Immature natural killer cell (primary cell): Measurements from ENCODE around the gene P2RX4. TPM values are rescaled to one million over a fixed set of nuclear protein-coding genes. Genes with fewer than 3 reads are reported as not detected.
"Not testable (repeated sequence)": the region's sequence is repeated elsewhere in the genome, so short reads cannot be mapped to it uniquely, and the experiment has no call there.

ENCODE experiments used
- DNase-seq, 3 donors: peaks; one replicate each; pipeline ENCODE4 v3.0.0; 2022; ENCODE audit warnings: mixed read lengths in 1 of 3
- H3K27ac Mint-ChIP-seq, 6 donors: one replicate each; pipeline ENCODE4 v1.8.0; 2020; ENCODE audit warnings: mixed read lengths in 6 of 6, mild to moderate bottlenecking in 5 of 6, inconsistent platforms in 4 of 6, moderate library complexity in 3 of 6
- H3K27me3 Mint-ChIP-seq, 3 donors: one replicate each; pipeline ENCODE4 v1.8.0; 2020 to 2021; ENCODE audit warnings: low read depth in 3 of 3, mild to moderate bottlenecking in 3 of 3, mixed read lengths in 3 of 3, moderate library complexity in 3 of 3, inconsistent platforms in 1 of 3
- H3K36me3 Mint-ChIP-seq, 3 donors: one replicate each; pipeline ENCODE4 v1.8.0; 2020; ENCODE audit warnings: mixed read lengths in 3 of 3, inconsistent platforms in 2 of 3, mild to moderate bottlenecking in 2 of 3
- H3K4me1 Mint-ChIP-seq, 2 donors: one replicate each; pipeline ENCODE4 v1.8.0; 2020; ENCODE audit warnings: inconsistent platforms in 2 of 2, mild to moderate bottlenecking in 2 of 2, mixed read lengths in 2 of 2, moderate library complexity in 1 of 2
- H3K4me3 Mint-ChIP-seq, 5 donors: one replicate each; pipeline ENCODE4 v1.8.0; 2020; ENCODE audit warnings: mild to moderate bottlenecking in 5 of 5, mixed read lengths in 5 of 5, inconsistent platforms in 3 of 5, moderate library complexity in 3 of 5
- H3K9me3 Mint-ChIP-seq, 6 donors: one replicate each; pipeline ENCODE4 v1.8.0; 2020; ENCODE audit warnings: mild to moderate bottlenecking in 6 of 6, mixed read lengths in 6 of 6, inconsistent platforms in 4 of 6, moderate library complexity in 3 of 6
- polyA plus RNA-seq, 3 donors: library from polyadenylated mRNA; unstranded; fragments of 300-500 nt; fragmentation: Illumina TruSeq; gene quantifications; one replicate each; pipeline ENCODE4 v1.2.3, GENCODE V29; 2021

P2RX4 gene
- polyA plus RNA-seq, 3 donors from 2014 or later: 38.2 to 49.0 (median 47.7) TPM

DNA sequence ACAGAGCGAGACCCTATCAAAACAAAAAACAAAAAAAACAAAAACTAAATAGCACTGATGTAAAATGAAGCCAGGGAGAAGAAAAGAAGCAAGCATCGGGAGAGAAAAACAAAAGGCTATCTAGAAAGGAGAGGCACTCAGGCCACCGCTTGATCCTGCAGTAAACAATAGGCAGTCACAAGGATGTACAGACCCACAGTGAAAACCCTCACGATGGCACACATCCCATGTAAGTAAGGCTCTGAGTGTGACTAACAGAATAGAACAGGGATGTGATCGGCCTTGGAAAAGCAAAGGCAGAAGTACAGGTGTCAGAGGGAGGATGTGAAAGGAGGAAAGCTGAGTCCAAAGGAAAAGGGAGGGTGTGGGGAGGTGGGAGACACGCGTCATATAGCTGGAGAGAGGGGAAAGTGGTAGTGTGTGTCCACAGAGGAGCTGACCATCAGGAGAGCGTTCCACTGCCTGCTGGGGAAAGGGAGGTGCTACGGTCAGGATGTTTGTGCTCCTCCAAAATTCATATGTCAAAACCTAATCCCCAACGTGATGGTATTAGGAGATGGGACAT lies 55.1 kb downstream of the P2RX4 start:
- no peak for DNase-seq
- peaks cover 0 to 2% (median 0%) of the 10 kb centered on the region in 3 donors for H3K27me3 Mint-ChIP-seq
- H3K27ac Mint-ChIP-seq: peak overlapping the region in 1 of 6 donors; percentile 60
- H3K9me3 Mint-ChIP-seq: no peaks in the 10 kb centered on the region
- H3K4me1 Mint-ChIP-seq: no peaks in the 10 kb centered on the region
- peak overlapping the region in 1 of 5 donors; percentile 24 for H3K4me3 Mint-ChIP-seq
- peaks cover 10 to 28% (median 27%) of the 10 kb centered on the region in 3 donors for H3K36me3 Mint-ChIP-seq

DNA sequence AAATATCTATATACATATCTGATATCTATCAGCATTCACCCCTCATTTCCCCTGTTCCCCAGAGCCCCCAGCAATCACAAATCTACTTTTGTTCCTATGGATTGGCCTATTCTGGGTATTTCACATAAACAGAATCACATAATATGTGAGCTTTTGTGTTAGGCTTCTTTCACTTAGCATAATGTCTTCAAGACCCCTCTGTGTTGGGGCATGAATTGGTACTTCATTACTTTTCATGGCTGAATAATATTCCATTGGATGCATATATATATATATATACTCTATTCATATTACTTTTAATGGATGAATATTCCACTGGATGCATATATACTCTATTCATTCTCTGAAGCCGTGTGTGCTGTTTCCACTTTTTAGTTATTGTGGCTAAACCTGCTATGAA lies 57.9 kb downstream of the P2RX4 start:
- DNase-seq: no peak
- H3K27ac Mint-ChIP-seq: no peak overlapping the region
- no peaks in the 10 kb centered on the region for H3K4me1 Mint-ChIP-seq
- H3K36me3 Mint-ChIP-seq: peaks cover 10 to 32% (median 15%) of the 10 kb centered on the region in 3 donors
- H3K4me3 Mint-ChIP-seq: no peak overlapping the region
- H3K27me3 Mint-ChIP-seq: peaks cover 0 to 2% (median 0%) of the 10 kb centered on the region in 3 donors
- H3K9me3 Mint-ChIP-seq: no peaks in the 10 kb centered on the region

DNA sequence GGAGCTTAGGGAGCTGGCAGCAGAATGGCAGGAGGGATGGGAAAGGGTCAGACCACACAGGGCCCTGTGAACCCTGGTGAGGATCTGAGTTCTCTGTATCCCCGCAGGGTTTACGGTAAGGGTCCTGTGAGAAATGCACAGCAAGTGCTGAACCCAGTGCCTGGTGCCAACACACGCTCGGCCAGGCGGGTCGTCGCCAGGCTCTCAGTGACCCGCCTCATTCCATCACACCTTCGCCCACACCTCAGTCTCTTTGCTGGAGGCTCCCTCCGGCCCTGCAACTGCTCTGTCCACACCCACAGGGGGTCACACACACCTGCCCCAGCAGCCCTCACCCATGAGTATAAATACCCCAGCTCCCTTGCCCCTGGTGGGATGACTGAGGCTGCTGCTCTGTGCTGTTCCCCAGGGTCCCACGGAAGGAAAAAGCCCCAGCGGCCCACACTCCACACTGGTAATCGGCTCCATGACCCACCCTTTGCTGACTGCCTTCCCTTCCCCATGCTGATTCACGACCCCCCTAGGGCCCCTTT lies 63.5 kb downstream of the P2RX4 start:
- no peak for DNase-seq
- no peaks in the 10 kb centered on the region for H3K4me1 Mint-ChIP-seq
- no peak overlapping the region for H3K4me3 Mint-ChIP-seq
- peaks cover 0 to 2% (median 0%) of the 10 kb centered on the region in 3 donors for H3K27me3 Mint-ChIP-seq
- H3K36me3 Mint-ChIP-seq: peaks cover 10 to 22% (median 13%) of the 10 kb centered on the region in 3 donors
- H3K27ac Mint-ChIP-seq: no peak overlapping the region
- no peaks in the 10 kb centered on the region for H3K9me3 Mint-ChIP-seq

DNA sequence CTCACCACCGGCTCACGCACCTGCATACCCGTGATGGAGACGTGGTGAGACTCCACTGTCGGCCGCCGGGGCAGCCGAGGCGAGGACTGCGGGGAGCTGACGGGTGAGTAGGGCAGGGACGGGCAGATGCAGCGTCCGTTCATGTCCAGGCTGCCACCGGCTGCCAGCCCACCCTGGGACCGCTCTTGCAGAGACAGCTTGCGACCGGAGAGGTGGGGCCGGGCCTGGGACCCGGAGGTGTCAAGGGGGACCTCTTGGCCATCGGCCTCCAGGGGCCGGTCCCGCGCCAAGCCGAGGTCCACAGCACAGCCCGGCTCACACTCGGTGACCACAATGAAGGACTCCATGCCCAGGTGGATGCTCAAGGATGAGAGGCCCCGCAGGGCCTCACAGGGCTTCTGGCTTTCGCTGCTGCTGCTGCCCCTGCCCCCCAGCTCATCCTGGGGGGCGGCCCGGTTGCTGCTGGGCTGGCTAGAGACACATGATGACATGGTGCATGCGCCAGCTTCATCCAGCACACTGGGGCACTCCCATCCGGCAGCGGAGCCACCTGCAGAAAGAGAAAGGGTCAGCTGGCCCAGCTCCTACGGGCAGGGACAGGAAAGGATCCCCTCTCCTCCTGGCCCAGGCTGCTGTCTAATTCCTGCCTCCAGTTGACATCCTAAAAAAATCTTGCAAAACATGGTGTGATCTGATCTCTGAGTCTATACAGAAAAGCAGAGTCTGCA lies 64.3 kb downstream of the P2RX4 start:
- no peaks in the 10 kb centered on the region for H3K9me3 Mint-ChIP-seq
- H3K27ac Mint-ChIP-seq: no peak overlapping the region

DNA sequence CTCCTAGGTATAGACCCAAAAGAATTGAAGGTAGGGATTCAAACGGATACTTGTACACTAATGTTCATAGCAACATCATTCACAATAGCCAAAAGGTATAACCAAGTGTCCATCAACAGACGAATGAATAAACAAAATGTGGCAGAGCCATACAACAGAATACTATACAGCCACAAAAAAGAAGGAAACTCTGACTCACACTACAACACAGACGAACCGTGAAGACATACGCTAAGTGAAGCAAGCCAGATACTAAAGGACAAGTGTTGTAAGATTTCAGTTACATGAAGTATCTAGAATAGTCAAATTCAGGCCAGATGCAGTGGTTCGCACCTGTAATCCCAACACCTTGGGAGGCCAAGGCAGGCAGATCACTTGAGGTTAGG lies 67.4 kb downstream of the P2RX4 start:
- H3K27me3 Mint-ChIP-seq: no peaks in the 10 kb centered on the region
- no peaks in the 10 kb centered on the region for H3K9me3 Mint-ChIP-seq
- H3K36me3 Mint-ChIP-seq: peaks cover 4 to 9% (median 7%) of the 10 kb centered on the region in 3 donors
- no peak overlapping the region for H3K4me3 Mint-ChIP-seq
- no peak overlapping the region for H3K27ac Mint-ChIP-seq
- H3K4me1 Mint-ChIP-seq: no peaks in the 10 kb centered on the region
- DNase-seq: no peak

More for the DNA sequence above, 64.3 kb downstream of the P2RX4 start:
- no peak for DNase-seq
- no peaks in the 10 kb centered on the region for H3K27me3 Mint-ChIP-seq
- H3K36me3 Mint-ChIP-seq: peaks cover 10 to 21% (median 12%) of the 10 kb centered on the region in 3 donors
- H3K4me3 Mint-ChIP-seq: no peak overlapping the region
- H3K4me1 Mint-ChIP-seq: no peaks in the 10 kb centered on the region

DNA sequence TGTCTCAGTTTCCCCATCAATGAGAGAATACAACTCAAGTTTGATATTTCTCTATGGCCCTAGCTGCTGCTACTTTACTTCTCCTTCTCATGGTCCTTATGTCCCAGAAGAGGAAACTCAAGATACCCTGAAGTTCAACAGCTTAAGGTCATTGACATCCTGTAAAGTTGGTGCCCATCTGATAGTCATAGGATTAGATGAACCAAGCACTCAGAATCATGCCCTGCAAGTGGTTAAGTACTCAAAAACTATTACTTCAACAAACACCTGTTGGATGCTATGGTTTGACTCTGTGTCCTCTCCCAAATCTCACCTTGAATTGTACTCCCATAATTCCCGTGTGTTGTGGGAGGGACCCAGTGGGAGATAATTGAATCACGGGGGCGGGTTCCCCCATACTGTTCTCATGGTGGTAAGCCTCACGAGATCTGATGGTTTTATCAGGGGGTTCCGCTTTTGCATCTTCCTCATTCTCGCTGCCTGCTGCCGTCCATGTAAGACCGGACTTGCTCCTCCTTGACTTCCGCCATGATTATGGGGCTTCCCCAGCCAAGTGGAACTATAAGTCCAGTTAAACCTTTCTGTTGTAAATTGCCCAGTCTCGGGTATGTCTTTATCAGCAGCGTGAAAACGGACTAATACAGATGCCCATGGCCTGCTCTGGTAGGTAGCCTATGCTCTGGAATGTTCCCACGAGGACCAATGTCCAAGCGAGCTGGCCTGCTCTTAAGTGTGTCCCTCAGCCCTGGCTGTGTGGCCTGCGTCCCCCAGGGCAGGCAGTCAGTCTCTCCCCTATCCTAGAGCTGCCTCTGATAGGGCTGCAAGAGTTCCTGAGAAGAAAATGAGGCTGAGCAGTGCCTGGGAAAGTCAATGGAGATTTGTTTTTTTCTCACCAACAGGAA lies 68.5 kb downstream of the P2RX4 start:
- Mint-ChIP-seq H3K4me1 (no peaks in the 10 kb centered on the region), H3K9me3 (no peaks in the 10 kb centered on the region), H3K27me3 (no peaks in the 10 kb centered on the region), H3K4me3 (no peak overlapping the region), H3K27ac (peak overlapping the region in 1 of 6 donors; percentile 17), H3K36me3 (peaks cover 3 to 4% (median 4%) of the 10 kb centered on the region in 3 donors)
- no peak for DNase-seq

DNA sequence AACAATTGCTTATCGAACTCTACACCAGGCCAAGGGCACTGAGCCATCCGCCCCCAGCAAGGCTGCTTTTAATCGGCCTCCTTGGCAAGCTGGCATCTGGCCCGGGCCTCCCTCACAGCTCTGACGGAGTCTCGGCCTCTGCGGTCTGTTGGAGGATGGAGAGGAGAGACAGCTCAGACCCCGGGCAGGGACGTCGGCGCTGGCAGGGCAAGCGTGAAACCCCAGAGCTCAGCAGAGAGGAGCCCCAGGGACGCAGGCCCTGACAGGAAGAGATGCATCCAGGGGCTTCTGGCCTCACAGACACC lies 69.1 kb downstream of the P2RX4 start:
- Mint-ChIP-seq H3K4me1 (peaks cover 0 to 2% of the 10 kb centered on the region in 2 donors), H3K36me3 (peaks cover 3 to 4% (median 4%) of the 10 kb centered on the region in 3 donors), H3K27ac (no peak overlapping the region), H3K4me3 (no peak overlapping the region), H3K27me3 (no peaks in the 10 kb centered on the region), H3K9me3 (no peaks in the 10 kb centered on the region)
- DNase-seq: no peak

DNA sequence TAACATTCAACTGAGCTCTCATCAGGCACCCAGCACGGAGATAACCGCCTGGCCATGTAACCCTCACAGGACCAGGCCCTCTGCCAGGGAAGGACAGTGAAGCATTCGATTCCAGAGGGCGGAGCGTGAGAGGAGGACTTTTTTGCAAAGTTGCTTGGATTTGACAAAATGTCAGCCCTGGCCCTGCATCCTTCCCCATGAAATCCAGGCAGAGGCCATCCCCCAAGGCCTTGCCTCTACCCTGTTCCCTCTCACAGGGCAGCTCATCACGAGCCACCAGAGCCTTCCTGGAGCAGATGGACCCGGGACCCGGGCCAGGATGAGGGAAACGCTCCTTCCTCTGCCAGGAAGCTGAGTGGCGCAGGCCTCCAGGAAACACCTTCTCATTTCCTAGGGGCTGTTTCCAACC lies 69.6 kb downstream of the P2RX4 start:
- Mint-ChIP-seq H3K4me3 (no peak overlapping the region), H3K27ac (no peak overlapping the region), H3K9me3 (no peaks in the 10 kb centered on the region), H3K36me3 (peaks cover 3 to 4% (median 4%) of the 10 kb centered on the region in 3 donors), H3K27me3 (peaks cover 0 to 1% (median 0%) of the 10 kb centered on the region in 3 donors), H3K4me1 (peaks cover 0 to 2% of the 10 kb centered on the region in 2 donors)
- DNase-seq: no peak

DNA sequence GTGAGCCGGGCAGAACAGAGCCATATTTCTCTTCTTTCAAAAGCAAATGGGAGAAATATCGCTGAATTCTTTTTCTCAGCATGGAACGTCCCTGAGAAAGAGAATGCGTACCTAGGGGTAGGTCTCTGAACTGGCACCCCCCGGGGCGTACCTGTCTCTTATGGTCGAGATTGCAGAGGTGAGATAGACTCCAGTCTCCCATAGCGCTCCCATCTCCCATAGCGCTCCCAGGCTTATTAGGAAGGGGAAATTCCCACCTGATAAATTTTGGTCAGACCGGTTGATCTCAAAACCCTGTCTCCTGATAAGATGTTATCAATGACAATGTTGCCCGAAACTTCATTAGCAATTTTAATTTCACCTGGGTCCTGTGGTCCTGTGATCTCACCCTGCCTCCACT lies 70.6 kb downstream of the P2RX4 start:
- H3K4me1 Mint-ChIP-seq, H3K9me3 Mint-ChIP-seq, H3K4me3 Mint-ChIP-seq, DNase-seq, H3K36me3 Mint-ChIP-seq, H3K27me3 Mint-ChIP-seq, H3K27ac Mint-ChIP-seq: not testable (repeated sequence)

DNA sequence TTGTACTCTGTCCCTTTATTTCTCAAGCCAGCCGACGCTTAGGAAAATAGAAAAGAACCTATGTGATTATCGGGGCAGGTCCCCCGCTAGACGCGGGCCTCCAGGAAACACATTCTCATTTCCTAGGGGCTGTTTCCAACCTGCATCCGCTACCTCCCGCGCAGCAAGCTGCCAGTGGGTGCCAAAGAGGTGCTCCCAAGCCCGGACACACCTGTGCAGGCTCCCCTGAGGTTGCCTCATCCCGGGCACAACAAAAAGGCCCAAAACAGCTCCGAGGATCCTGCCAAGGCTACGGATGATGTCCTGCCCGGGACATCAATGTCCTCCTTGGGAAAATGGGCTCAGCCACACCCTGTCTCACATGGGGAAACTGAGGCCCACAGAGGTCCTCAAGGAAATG lies 71.2 kb downstream of the P2RX4 start:
- not testable (repeated sequence) for H3K27me3 Mint-ChIP-seq, H3K9me3 Mint-ChIP-seq, H3K36me3 Mint-ChIP-seq, H3K27ac Mint-ChIP-seq, DNase-seq, H3K4me3 Mint-ChIP-seq, H3K4me1 Mint-ChIP-seq

DNA sequence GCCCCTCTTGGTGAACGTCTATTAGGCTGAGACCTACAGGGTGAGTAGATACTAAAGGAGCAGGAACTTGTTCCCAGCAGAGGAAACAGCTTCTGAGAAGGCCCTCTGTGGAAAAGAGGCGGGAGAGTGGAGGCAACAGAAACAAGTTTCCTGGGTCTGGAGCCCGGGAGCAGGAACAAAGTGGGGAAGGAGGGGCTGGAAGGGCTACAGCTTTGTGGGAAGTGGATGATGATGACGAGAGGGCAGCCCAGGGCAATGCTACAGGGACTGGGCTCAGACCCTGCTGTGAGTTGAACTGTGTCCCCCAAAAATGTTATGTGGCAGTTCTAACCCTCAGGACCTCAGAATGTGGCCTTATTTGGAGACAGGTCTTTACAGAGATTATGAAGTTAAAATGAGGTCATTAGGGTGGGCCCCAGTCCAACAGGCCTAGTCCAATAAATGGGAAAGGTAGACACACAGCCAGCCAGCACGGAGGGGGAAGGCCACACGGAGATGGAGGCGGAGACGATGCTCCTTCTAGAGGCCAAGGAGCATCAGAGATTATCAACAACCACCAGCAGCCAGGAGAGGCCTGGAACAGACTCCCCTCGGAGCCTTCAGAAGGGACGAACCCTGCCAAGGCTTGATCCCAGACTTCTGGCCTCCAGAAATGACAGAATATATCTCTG lies 72.3 kb downstream of the P2RX4 start:
- Mint-ChIP-seq H3K36me3 (peaks cover 3 to 4% (median 3%) of the 10 kb centered on the region in 3 donors), H3K27ac (no peak overlapping the region), H3K9me3 (no peaks in the 10 kb centered on the region), H3K4me1 (peaks cover 0 to 4% of the 10 kb centered on the region in 2 donors), H3K4me3 (no peak overlapping the region), H3K27me3 (peaks cover 0 to 1% (median 0%) of the 10 kb centered on the region in 3 donors)
- DNase-seq: no peak

DNA sequence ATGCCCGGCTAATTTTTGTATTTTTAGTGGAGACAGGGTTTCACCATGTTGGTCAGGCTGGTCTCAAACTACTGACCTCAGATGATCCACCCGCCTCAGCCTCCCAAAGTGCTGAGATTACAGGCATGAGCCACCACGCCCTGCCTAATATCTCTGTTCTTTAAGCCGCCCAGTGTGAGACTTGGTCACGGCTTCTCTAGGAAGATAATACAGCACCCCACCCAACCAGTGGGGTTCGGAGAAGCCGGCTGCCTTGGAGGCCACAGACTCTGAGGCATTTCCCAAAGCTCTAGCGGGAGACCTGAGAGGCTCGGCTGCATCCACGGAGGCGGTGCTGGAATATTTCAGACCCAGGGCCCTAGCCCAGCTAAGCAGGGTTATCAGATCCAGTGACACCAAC lies 73.0 kb downstream of the P2RX4 start:
- H3K27me3 Mint-ChIP-seq, H3K9me3 Mint-ChIP-seq, H3K36me3 Mint-ChIP-seq, DNase-seq, H3K4me1 Mint-ChIP-seq, H3K27ac Mint-ChIP-seq, H3K4me3 Mint-ChIP-seq: not testable (repeated sequence)

DNA sequence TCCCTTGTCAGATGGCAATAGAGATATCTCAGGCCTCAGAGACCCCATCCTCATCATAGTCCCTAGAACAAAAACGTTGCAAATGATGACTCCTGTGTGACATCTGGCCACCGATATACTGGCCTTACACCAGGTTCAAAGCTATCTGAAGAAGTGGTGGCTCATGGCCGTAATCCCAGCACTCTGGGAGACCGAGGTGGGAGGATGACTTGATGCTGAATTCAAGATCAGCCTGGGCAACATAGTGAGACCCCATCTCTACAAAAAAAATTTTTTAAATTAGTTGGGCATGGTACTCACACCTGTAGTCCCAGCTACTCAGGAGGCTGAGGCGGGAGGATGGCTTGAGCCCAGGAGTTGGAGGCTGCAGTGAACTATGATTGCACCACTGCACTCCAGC lies 73.5 kb downstream of the P2RX4 start:
- H3K9me3 Mint-ChIP-seq: no peaks in the 10 kb centered on the region
- DNase-seq: no peak
- no peak overlapping the region for H3K4me3 Mint-ChIP-seq
- H3K27ac Mint-ChIP-seq: no peak overlapping the region
- H3K36me3 Mint-ChIP-seq: no peaks in the 10 kb centered on the region
- peaks cover 0 to 1% (median 0%) of the 10 kb centered on the region in 3 donors for H3K27me3 Mint-ChIP-seq
- peaks cover 0 to 4% of the 10 kb centered on the region in 2 donors for H3K4me1 Mint-ChIP-seq
